NOMO-1 treated with dmso at 0.1 percent for 144 hours (cell line): Measurements from ENCODE around the gene RFPL2.
"Not testable (repeated sequence)": the region's sequence is repeated elsewhere in the genome, so short reads cannot be mapped to it uniquely, and the experiment has no call there.

ENCODE experiments used
- DNase-seq: peaks from one replicate; lab custom pipeline; 2025; ENCODE audit not compliant: unreplicated experiment; lab: John Stamatoyannopoulos, UW

The RFPL2 gene

GRCh38 chr22:32175115-32175514, 29.8 kb downstream of the RFPL2 start:
- DNase-seq: no peak

- no peak for DNase-seq
These were observed 39.2 kb downstream of the RFPL2 start for GRCh38 chr22:32165681-32166080.

- peak; percentile 41 for DNase-seq
These were observed 40.6 kb downstream of the RFPL2 start for GRCh38 chr22:32164075-32164860.

GRCh38 chr22:32160411-32160810, 44.5 kb downstream of the RFPL2 start:
- DNase-seq: not testable (repeated sequence)

GRCh38 chr22:32158712-32159533, 46.0 kb downstream of the RFPL2 start, which contains the start of gene C22orf42:
TSS of gene C22orf42 (minus strand) at chr22:32159303. CDS start at chr22:32159215, 88 bp downstream.
- no peak for DNase-seq

GRCh38 chr22:32157632-32158031, 47.2 kb downstream of the RFPL2 start:
- DNase-seq: not testable (repeated sequence)

GRCh38 chr22:32154727-32155126, 50.1 kb downstream of the RFPL2 start:
- not testable (repeated sequence) for DNase-seq

- not testable (repeated sequence) for DNase-seq
These were observed 53.2 kb downstream of the RFPL2 start for GRCh38 chr22:32151641-32152040.

- not testable (repeated sequence) for DNase-seq
These were observed 54.2 kb downstream of the RFPL2 start for GRCh38 chr22:32150647-32151046.

GRCh38 chr22:32148372-32148771, 56.5 kb downstream of the RFPL2 start:
- DNase-seq: peak; percentile 6

- DNase-seq: not testable (repeated sequence)
These were observed 57.7 kb downstream of the RFPL2 start for GRCh38 chr22:32147128-32147527.

- DNase-seq: peak; percentile 97
These were observed 60.2 kb downstream of the RFPL2 start for GRCh38 chr22:32144496-32145274.

- no peak for DNase-seq
These were observed 62.3 kb downstream of the RFPL2 start for GRCh38 chr22:32142600-32142999.

- DNase-seq: peak; percentile 13
These were observed 64.2 kb downstream of the RFPL2 start for GRCh38 chr22:32140688-32141087.
